PFSK-1 (cell line): ENCODE data around the gene TAC3.

Experiments used
- FOXP2 ChIP-seq: optimal IDR thresholded peaks from 2 replicates; pipeline ENCODE3; 2011; ENCODE audit warnings: borderline replicate concordance, control low read depth, inconsistent platforms; ENCODE audit not compliant: insufficient read depth; ENCODE audit errors: extremely low read length, extremely low read depth
- POLR2AphosphoS5 ChIP-seq: IDR thresholded peaks from 2 replicates; pipeline ENCODE4 v1.6.1; 2012; ENCODE audit warnings: low read depth, mild to moderate bottlenecking, control low read depth, low read length, moderate library complexity
- REST ChIP-seq, 2 experiments: IDR thresholded peaks; 2 replicates each; pipeline versions ENCODE4 v1.6.1 to v1.8.0; 2011 to 2012; ENCODE audit warnings: low read depth in 2 of 2, low read length in 2 of 2, control low read depth in 1 of 2, inconsistent platforms in 1 of 2, mild to moderate bottlenecking in 1 of 2, moderate library complexity in 1 of 2; ENCODE audit not compliant: insufficient read depth in 1 of 2
- SIN3A ChIP-seq: IDR thresholded peaks from 2 replicates; pipeline ENCODE4 v1.6.1; 2012; ENCODE audit warnings: mild to moderate bottlenecking, low read length, moderate library complexity, borderline replicate concordance; ENCODE audit not compliant: insufficient read depth
- TAF1 ChIP-seq: IDR thresholded peaks from 2 replicates; pipeline ENCODE4 v1.6.1; 2012; ENCODE audit warnings: low read length, control low read depth, borderline replicate concordance; ENCODE audit not compliant: insufficient read depth

TAC3 gene

GRCh38 chr12:56990648-56991318 lies 25.5 kb downstream of the TAC3 start:
- TF ChIP-seq POLR2AphosphoS5 (no peak), REST (IDR thresholded peaks at IDR 0.05; ENCODE audit: insufficient read depth in 1 of 2, low read depth in 2 of 2, low read length in 2 of 2) (no peak), TAF1 (no peak), FOXP2 (no peak), SIN3A (no peak)

- TF ChIP-seq FOXP2 (no peak), TAF1 (no peak), SIN3A (no peak), POLR2AphosphoS5 (no peak), REST (IDR thresholded peaks at IDR 0.05; ENCODE audit: insufficient read depth in 1 of 2, low read depth in 2 of 2, low read length in 2 of 2) (no peak)
Observed at GRCh38 chr12:56989861-56990610, 26.3 kb downstream of the TAC3 start.

- TF ChIP-seq FOXP2 (no peak), POLR2AphosphoS5 (no peak), REST (IDR thresholded peaks at IDR 0.05; ENCODE audit: insufficient read depth in 1 of 2, low read depth in 2 of 2, low read length in 2 of 2) (no peak), TAF1 (no peak), SIN3A (no peak)
Observed at GRCh38 chr12:56988207-56988739, 28.1 kb downstream of the TAC3 start.

- no peak for TF ChIP-seq FOXP2
- no peak for TF ChIP-seq POLR2AphosphoS5
- TF ChIP-seq TAF1, result no peak
- TF ChIP-seq REST (IDR thresholded peaks at IDR 0.05; ENCODE audit: insufficient read depth in 1 of 2, low read depth in 2 of 2, low read length in 2 of 2), result no peak
- no peak for TF ChIP-seq SIN3A
Observed at GRCh38 chr12:56987551-56988053, 28.7 kb downstream of the TAC3 start.

GRCh38 chr12:56987011-56987410 lies 29.3 kb downstream of the TAC3 start:
- TF ChIP-seq TAF1, result no peak
- no peak for TF ChIP-seq SIN3A
- TF ChIP-seq REST (IDR thresholded peaks at IDR 0.05; ENCODE audit: insufficient read depth in 1 of 2, low read depth in 2 of 2, low read length in 2 of 2), result no peak
- TF ChIP-seq POLR2AphosphoS5, result no peak
- no peak for TF ChIP-seq FOXP2
